ENCODE data around the gene PPBP.

- TF ChIP-seq CTCF (IDR thresholded peaks at IDR 0.05 in 4 of 5, conservative IDR thresholded peaks at IDR 0.05 in 1 of 5) = no peak
- no peak for TF ChIP-seq POLR2A (IDR thresholded peaks at IDR 0.05)
These were observed 30.1 kb upstream of the PPBP start for GRCh38 chr4:74018116-74018515.
